Measurements from ENCODE around the gene NUP210L.

DNA sequence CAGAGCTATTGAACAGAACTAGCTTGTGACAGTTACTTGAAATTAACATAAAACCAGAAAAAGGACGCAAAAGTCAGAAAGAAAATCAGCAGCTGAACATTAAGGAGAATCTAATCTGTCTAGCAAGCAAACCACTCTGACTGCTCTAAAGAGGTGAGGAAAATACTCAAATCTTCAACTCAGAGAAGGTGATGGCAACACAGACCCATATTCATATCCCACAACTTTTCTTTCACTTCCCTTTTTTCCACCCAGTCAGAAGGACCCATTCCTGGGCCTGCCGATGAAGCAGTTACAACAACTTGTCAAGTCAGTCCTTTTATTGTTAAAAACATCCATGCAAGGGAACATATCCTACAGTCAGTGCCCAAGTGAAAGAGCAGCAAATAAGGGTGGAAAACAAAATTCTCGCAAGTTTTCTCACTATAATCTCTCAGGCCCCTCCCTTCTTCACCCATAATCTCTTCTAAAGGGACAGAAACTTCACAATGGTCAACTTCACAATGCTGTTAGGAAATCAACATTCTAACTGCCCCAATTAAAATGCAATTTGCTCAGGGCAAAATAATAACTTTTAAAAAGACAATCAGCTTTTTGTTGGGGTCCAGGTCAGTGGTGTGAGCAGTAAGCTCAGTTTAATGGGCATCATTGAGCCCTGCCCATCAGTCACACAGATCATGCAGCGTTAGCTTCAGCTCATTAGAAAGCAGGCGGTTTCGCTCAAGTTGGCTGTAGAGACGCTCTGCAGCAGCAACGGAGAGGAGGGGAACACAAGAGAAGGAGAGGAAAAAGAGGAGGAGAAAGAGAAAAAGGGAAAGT lies 3.6 kb upstream of the NUP210L start:
- TF ChIP-seq, protein P1, sequence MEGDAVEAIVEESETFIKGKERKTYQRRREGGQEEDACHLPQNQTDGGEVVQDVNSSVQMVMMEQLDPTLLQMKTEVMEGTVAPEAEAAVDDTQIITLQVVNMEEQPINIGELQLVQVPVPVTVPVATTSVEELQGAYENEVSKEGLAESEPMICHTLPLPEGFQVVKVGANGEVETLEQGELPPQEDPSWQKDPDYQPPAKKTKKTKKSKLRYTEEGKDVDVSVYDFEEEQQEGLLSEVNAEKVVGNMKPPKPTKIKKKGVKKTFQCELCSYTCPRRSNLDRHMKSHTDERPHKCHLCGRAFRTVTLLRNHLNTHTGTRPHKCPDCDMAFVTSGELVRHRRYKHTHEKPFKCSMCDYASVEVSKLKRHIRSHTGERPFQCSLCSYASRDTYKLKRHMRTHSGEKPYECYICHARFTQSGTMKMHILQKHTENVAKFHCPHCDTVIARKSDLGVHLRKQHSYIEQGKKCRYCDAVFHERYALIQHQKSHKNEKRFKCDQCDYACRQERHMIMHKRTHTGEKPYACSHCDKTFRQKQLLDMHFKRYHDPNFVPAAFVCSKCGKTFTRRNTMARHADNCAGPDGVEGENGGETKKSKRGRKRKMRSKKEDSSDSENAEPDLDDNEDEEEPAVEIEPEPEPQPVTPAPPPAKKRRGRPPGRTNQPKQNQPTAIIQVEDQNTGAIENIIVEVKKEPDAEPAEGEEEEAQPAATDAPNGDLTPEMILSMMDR (tag by site-specific recombination; IDR thresholded peaks at IDR 0.05) = no peak
- TF ChIP-seq ZNF10 (tag by site-specific recombination; IDR thresholded peaks at IDR 0.05) = no peak
